CD8-positive, alpha-beta memory T cell (primary cell): ENCODE measurements around the gene SCGB1D2. TPM values are rescaled to one million over a fixed set of nuclear protein-coding genes. Genes with fewer than 3 reads are reported as not detected.
"Not testable (repeated sequence)": the region's sequence is repeated elsewhere in the genome, so short reads cannot be mapped to it uniquely, and the experiment has no call there.

Experiments used
- CTCF ChIA-PET: fragments of 350-600 bp; sonication (Branson Sonifier 250); formaldehyde crosslinking; loops from one replicate; lab custom pipeline; 2021; ENCODE audit warnings: antibody characterized with exemption; lab: Charles Lee
- POLR2A ChIA-PET: fragments of 350-600 bp; sonication (Branson Sonifier 250); formaldehyde crosslinking; loops from one replicate; lab custom pipeline; 2021; ENCODE audit warnings: antibody characterized with exemption; lab: Charles Lee
- DNase-seq, 5 donors: peaks; one replicate each; pipeline versions ENCODE4 v3.0.0 to v3.0.0-alpha.2; 2020 to 2022; ENCODE audit warnings: mixed read lengths in 1 of 5
- H3K27ac ChIP-seq: one replicate; pipeline ENCODE4 v1.7.0; 2013; ENCODE audit warnings: low read depth, mild to moderate bottlenecking, low read length, moderate library complexity
- H3K27me3 ChIP-seq: 2 replicates; pipeline ENCODE4 v1.7.0; 2013; ENCODE audit warnings: low read length, mild to moderate bottlenecking; ENCODE audit not compliant: insufficient read depth, poor library complexity, severe bottlenecking
- H3K36me3 ChIP-seq: 2 replicates; pipeline ENCODE4 v1.7.0; 2013; ENCODE audit warnings: mild to moderate bottlenecking, low read length, moderate library complexity; ENCODE audit not compliant: insufficient read depth
- H3K4me1 ChIP-seq: 2 replicates; pipeline ENCODE4 v1.7.0; 2013; ENCODE audit warnings: mild to moderate bottlenecking, low read length, moderate library complexity; ENCODE audit not compliant: insufficient read depth
- H3K4me3 ChIP-seq: 2 replicates; pipeline ENCODE4 v1.7.0; 2013; ENCODE audit warnings: mild to moderate bottlenecking, low read length
- H3K9me3 ChIP-seq: 2 replicates; pipeline ENCODE4 v1.7.0; 2013; ENCODE audit warnings: mild to moderate bottlenecking, low read length
- H3K27ac Mint-ChIP-seq, 8 donors: one replicate each; pipeline ENCODE4 v1.8.0; 2020 to 2021; ENCODE audit warnings: mixed read lengths in 8 of 8, mild to moderate bottlenecking in 6 of 8, inconsistent platforms in 3 of 8, moderate library complexity in 3 of 8
- H3K27me3 Mint-ChIP-seq, 2 donors: one replicate each; pipeline ENCODE4 v1.8.0; 2020 to 2021; ENCODE audit warnings: mixed read lengths in 2 of 2, mild to moderate bottlenecking in 1 of 2, moderate library complexity in 1 of 2
- H3K36me3 Mint-ChIP-seq, 3 donors: one replicate each; pipeline ENCODE4 v1.8.0; 2020 to 2021; ENCODE audit warnings: mixed read lengths in 3 of 3, inconsistent platforms in 1 of 3, mild to moderate bottlenecking in 1 of 3
- H3K4me1 Mint-ChIP-seq, 3 donors: one replicate each; pipeline ENCODE4 v1.8.0; 2020 to 2021; ENCODE audit warnings: mixed read lengths in 3 of 3, inconsistent platforms in 1 of 3, mild to moderate bottlenecking in 1 of 3
- H3K4me3 Mint-ChIP-seq, 7 donors: one replicate each; pipeline ENCODE4 v1.8.0; 2020 to 2021; ENCODE audit warnings: mixed read lengths in 7 of 7, mild to moderate bottlenecking in 6 of 7, moderate library complexity in 4 of 7, inconsistent platforms in 2 of 7
- H3K9me3 Mint-ChIP-seq, 5 donors: one replicate each; pipeline ENCODE4 v1.8.0; 2020 to 2022; ENCODE audit warnings: mixed read lengths in 5 of 5, mild to moderate bottlenecking in 3 of 5, moderate library complexity in 2 of 5, inconsistent platforms in 1 of 5
- polyA plus RNA-seq: library from polyadenylated mRNA; unstranded; fragments of 300-500 nt; fragmentation: Illumina TruSeq; gene quantifications from one replicate; pipeline ENCODE4 v1.2.3, GENCODE V29; 2021
- total RNA-seq, 2 experiments: library from RNA; stranded (reverse); gene quantifications; one replicate each; pipeline ENCODE4 v1.2.3, GENCODE V29; 2021

The SCGB1D2 gene
- total RNA-seq, result not detected
- not detected for polyA plus RNA-seq

GRCh38 chr11:62242021-62242420 is at the start of gene SCGB1D2:
Gene SCGB1D2 (plus strand): TSS chr11:62242239. CDS start chr11:62242308, 69 bp downstream.
- Histone ChIP-seq H3K4me1 (no peaks in the 10 kb centered on the region), H3K27ac (no peak within 1 kb of the TSS), H3K4me3 (no peak within 1 kb of the TSS), H3K36me3 (no peaks in the 10 kb centered on the region), H3K27me3 (peaks cover 6% of the 10 kb centered on the region), H3K9me3 (no peaks in the 10 kb centered on the region)
- POLR2A ChIA-PET, result no interaction called here
- CTCF ChIA-PET, result no interaction called here
- peaks cover 27 to 67% of the 10 kb centered on the region in 2 donors for H3K27me3 Mint-ChIP-seq
- peaks cover 0 to 2% (median 0%) of the 10 kb centered on the region in 5 donors for H3K9me3 Mint-ChIP-seq
- H3K4me1 Mint-ChIP-seq, result no peaks in the 10 kb centered on the region
- H3K36me3 Mint-ChIP-seq, result no peaks in the 10 kb centered on the region
- H3K4me3 Mint-ChIP-seq, result no peak within 1 kb of the TSS
- no peak within 1 kb of the TSS for H3K27ac Mint-ChIP-seq
- DNase-seq, result no peak

DNA sequence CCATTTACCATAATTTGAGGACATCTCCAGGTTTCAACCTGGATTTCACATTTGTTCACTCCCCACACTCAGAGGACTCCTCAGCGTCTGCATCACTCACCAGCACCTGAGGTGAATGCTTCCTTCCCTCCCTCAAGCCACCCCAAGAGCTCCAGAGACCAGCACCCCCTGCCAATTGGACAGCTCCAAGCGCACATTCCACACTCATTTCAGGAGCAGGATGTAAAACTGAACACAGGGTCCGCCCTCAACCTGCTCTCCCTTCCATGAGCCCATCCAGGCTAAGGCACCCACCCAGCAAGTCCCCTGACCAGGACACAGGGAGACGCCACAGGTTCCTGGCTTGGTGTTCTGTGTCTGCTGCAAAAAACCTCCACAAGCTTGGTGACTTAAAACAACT is 48.1 kb upstream of the SCGB1D2 start:
- Mint-ChIP-seq H3K4me3 (no peak overlapping the region), H3K27ac (no peak overlapping the region), H3K9me3 (no peaks in the 10 kb centered on the region), H3K4me1 (no peaks in the 10 kb centered on the region), H3K36me3 (no peaks in the 10 kb centered on the region), H3K27me3 (peaks cover 36 to 81% of the 10 kb centered on the region in 2 donors)
- ChIA-PET CTCF (no interaction called here), POLR2A (no interaction called here)
- no peaks in the 10 kb centered on the region for H3K9me3 ChIP-seq
- H3K4me1 ChIP-seq, result no peaks in the 10 kb centered on the region
- H3K36me3 ChIP-seq, result no peaks in the 10 kb centered on the region
- H3K27me3 ChIP-seq, result no peaks in the 10 kb centered on the region
- H3K4me3 ChIP-seq, result no peak overlapping the region
- no peak overlapping the region for H3K27ac ChIP-seq
- DNase-seq, result no peak

- H3K9me3 ChIP-seq, H3K4me1 ChIP-seq, POLR2A ChIA-PET, H3K4me3 ChIP-seq, H3K36me3 Mint-ChIP-seq, H3K27ac Mint-ChIP-seq, H3K27ac ChIP-seq, H3K36me3 ChIP-seq, H3K4me1 Mint-ChIP-seq, H3K27me3 ChIP-seq, CTCF ChIA-PET, H3K4me3 Mint-ChIP-seq, H3K9me3 Mint-ChIP-seq, DNase-seq: not testable (repeated sequence)
- H3K27me3 Mint-ChIP-seq, result peaks cover 36 to 78% of the 10 kb centered on the region in 2 donors
These were observed 47.0 kb upstream of the SCGB1D2 start for GRCh38 chr11:62195010-62195409.

DNA sequence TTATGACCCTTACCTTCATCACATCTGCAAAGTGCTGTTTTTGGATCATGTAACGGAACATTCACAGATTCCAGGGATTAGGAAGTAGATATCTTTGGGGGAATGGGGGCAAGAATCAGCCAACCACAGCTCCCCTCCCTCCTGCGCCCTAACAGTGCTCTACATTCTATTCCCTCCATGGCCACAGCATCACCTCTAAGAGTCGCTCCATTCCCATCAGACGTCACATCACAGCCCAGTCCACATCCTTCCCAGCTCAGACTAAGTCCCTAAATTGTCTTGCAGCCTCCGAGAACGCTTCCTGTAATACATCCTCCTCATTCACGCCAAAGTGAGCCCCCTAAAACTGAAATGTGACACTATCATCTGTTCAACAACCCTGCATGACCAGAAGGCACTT is 46.1 kb upstream of the SCGB1D2 start:
- H3K4me1 Mint-ChIP-seq, result no peaks in the 10 kb centered on the region
- H3K27me3 ChIP-seq, result no peaks in the 10 kb centered on the region
- DNase-seq, result no peak
- no peaks in the 10 kb centered on the region for H3K36me3 Mint-ChIP-seq
- no peak overlapping the region for H3K27ac ChIP-seq
- H3K36me3 ChIP-seq, result no peaks in the 10 kb centered on the region
- peaks cover 32 to 72% of the 10 kb centered on the region in 2 donors for H3K27me3 Mint-ChIP-seq
- no peak overlapping the region for H3K4me3 Mint-ChIP-seq
- no peak overlapping the region for H3K4me3 ChIP-seq
- no peak overlapping the region for H3K27ac Mint-ChIP-seq
- H3K9me3 Mint-ChIP-seq, result no peaks in the 10 kb centered on the region
- CTCF ChIA-PET, result no interaction called here
- H3K4me1 ChIP-seq, result no peaks in the 10 kb centered on the region
- H3K9me3 ChIP-seq, result no peaks in the 10 kb centered on the region
- POLR2A ChIA-PET, result no interaction called here

DNA sequence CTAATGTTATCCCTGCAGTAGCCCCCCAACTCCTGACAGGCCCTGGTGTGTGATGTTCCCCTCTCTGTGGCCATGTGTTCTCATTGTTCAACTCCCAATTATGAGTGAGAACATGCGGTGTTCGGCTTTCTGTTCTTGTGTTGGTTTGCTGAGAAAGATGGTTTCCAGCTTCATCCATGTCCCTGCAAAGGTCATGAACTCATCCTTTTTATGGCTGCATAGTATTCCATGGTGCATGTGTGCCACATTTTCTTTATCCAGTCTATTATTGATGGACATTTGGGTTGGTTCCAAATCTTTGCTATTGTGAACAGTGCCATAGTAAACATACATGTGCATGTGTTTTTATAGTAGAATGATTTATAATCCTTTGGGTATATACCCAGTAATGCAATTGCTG is 44.6 kb upstream of the SCGB1D2 start:
- H3K9me3 Mint-ChIP-seq, POLR2A ChIA-PET, H3K36me3 ChIP-seq, DNase-seq, H3K4me3 Mint-ChIP-seq, H3K36me3 Mint-ChIP-seq, CTCF ChIA-PET, H3K4me3 ChIP-seq, H3K27ac ChIP-seq, H3K4me1 Mint-ChIP-seq, H3K9me3 ChIP-seq, H3K27ac Mint-ChIP-seq, H3K4me1 ChIP-seq, H3K27me3 ChIP-seq: not testable (repeated sequence)
- H3K27me3 Mint-ChIP-seq, result peaks cover 27 to 64% of the 10 kb centered on the region in 2 donors

DNA sequence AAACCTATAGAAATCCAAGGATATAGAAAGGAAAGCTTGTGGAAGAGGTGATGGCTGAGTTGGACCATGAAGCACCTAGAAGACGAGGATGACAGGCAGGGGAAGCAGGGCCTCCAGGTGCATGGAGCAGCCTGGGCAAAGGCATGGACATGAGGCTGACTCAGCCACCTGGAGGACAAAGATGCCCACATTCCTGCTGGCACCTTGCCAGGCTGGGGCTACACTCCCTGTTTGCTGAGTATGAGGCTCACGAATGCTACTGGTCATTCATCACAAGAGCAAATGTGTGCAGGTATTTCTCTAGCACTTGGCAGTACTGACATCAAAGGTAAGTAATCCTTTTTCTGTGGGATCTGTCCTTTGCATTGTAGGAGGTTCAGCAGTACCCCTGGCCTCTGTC is 40.7 kb upstream of the SCGB1D2 start:
- Mint-ChIP-seq H3K9me3 (no peaks in the 10 kb centered on the region), H3K36me3 (no peaks in the 10 kb centered on the region), H3K27me3 (peaks cover 24 to 44% of the 10 kb centered on the region in 2 donors), H3K27ac (peak overlapping the region in 1 of 8 donors; percentile 63), H3K4me1 (no peaks in the 10 kb centered on the region), H3K4me3 (no peak overlapping the region)
- ChIA-PET CTCF (no interaction called here), POLR2A (no interaction called here)
- Histone ChIP-seq H3K9me3 (no peaks in the 10 kb centered on the region), H3K4me1 (no peaks in the 10 kb centered on the region), H3K27me3 (no peaks in the 10 kb centered on the region), H3K4me3 (no peak overlapping the region), H3K27ac (no peak overlapping the region), H3K36me3 (no peaks in the 10 kb centered on the region)
- no peak for DNase-seq

DNA sequence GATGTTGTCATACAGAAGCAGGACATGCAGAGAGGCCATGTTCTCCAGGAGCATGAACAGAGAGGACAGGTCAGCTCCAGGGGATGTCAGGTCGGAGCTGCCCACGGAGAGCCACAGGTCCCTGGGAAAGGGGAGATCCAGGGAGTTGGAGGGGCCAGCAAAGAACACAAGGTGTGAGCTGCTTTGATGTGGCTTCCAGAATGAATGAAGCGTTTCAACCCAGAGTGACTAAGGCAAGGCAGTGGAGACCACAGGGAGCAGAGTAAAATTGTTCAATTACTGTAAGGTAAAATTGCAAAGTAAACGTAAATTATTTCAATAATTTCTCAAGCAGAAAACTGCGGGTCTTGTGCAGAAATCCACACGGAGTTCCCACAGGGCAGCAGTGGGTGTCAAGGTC is 39.1 kb upstream of the SCGB1D2 start:
- no peaks in the 10 kb centered on the region for H3K9me3 ChIP-seq
- no peaks in the 10 kb centered on the region for H3K4me1 ChIP-seq
- no peak overlapping the region for H3K4me3 ChIP-seq
- no peaks in the 10 kb centered on the region for H3K27me3 ChIP-seq
- no peak overlapping the region for H3K27ac ChIP-seq
- no peaks in the 10 kb centered on the region for H3K4me1 Mint-ChIP-seq
- ChIA-PET CTCF (no interaction called here), POLR2A (no interaction called here)
- no peak overlapping the region for H3K4me3 Mint-ChIP-seq
- H3K36me3 ChIP-seq, result no peaks in the 10 kb centered on the region
- peaks cover 12 to 32% of the 10 kb centered on the region in 2 donors for H3K27me3 Mint-ChIP-seq
- H3K36me3 Mint-ChIP-seq, result no peaks in the 10 kb centered on the region
- no peaks in the 10 kb centered on the region for H3K9me3 Mint-ChIP-seq
- DNase-seq, result no peak
- peak overlapping the region in 1 of 8 donors; percentile 58 for H3K27ac Mint-ChIP-seq

DNA sequence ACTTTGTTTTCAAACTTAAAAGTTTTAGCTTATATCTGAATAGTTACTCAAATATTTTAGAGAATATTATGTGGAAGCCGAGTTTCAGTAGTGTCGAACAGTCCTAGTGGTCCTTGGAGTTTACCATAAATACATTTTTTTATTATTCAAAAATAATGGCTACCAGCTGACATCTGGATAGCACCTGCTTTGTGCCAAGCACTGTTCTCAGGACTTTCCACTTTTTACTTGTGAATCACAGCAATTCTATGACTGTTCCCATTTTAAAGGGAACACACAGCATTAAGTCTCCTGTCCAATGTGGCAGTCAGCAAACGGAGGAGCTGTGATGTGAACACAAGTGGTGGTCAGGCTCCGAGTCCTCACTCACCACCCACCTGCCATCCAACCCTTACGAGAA is 37.6 kb upstream of the SCGB1D2 start:
- H3K4me3 Mint-ChIP-seq, result no peak overlapping the region
- H3K36me3 Mint-ChIP-seq, result no peaks in the 10 kb centered on the region
- CTCF ChIA-PET, result no interaction called here
- H3K27me3 Mint-ChIP-seq, result peaks cover 10 to 30% of the 10 kb centered on the region in 2 donors
- Histone ChIP-seq H3K27ac (no peak overlapping the region), H3K36me3 (no peaks in the 10 kb centered on the region), H3K4me1 (no peaks in the 10 kb centered on the region), H3K27me3 (no peaks in the 10 kb centered on the region), H3K9me3 (no peaks in the 10 kb centered on the region), H3K4me3 (no peak overlapping the region)
- no peak overlapping the region for H3K27ac Mint-ChIP-seq
- H3K9me3 Mint-ChIP-seq, result no peaks in the 10 kb centered on the region
- DNase-seq, result no peak
- no peaks in the 10 kb centered on the region for H3K4me1 Mint-ChIP-seq
- POLR2A ChIA-PET, result interaction anchor here (0.7 kb wide), 1 partner anchor 99 kb away, joined by 4 read pairs; no protein-coding TSS in a partner anchor

DNA sequence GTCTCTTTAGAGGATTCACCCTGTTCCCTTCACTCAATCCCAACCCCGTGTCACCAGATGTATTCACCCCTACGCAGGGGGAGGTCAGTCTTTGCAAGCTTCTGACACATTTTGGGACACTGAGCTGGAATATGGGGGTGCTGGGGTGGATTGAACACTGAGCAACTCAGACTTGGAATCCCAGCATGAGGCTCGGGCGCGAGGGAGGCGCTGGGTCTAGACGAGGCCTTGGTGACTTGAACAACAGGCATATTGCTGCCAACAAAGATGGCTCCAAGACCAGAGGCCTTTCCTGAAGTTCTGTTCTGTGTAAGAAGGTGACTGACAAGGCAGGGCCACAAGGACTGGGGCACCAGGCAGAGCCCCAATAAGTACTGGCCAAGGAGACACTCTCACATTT is 36.6 kb upstream of the SCGB1D2 start:
- CTCF ChIA-PET, result no interaction called here
- H3K4me1 Mint-ChIP-seq, result no peaks in the 10 kb centered on the region
- no peaks in the 10 kb centered on the region for H3K9me3 ChIP-seq
- H3K27ac ChIP-seq, result no peak overlapping the region
- H3K4me3 ChIP-seq, result no peak overlapping the region
- no peak overlapping the region for H3K27ac Mint-ChIP-seq
- peaks cover 10 to 31% of the 10 kb centered on the region in 2 donors for H3K27me3 Mint-ChIP-seq
- no peaks in the 10 kb centered on the region for H3K36me3 ChIP-seq
- POLR2A ChIA-PET, result no interaction called here
- no peaks in the 10 kb centered on the region for H3K27me3 ChIP-seq
- no peaks in the 10 kb centered on the region for H3K4me1 ChIP-seq
- no peaks in the 10 kb centered on the region for H3K36me3 Mint-ChIP-seq
- no peak overlapping the region for H3K4me3 Mint-ChIP-seq
- H3K9me3 Mint-ChIP-seq, result no peaks in the 10 kb centered on the region
- DNase-seq, result no peak
